Loucy (cell line): ENCODE data around the gene ATF6.

Source experiments
- H2AFZ ChIP-seq: fragments of 200-600 bp; sonication (generic); 2 replicates; pipeline ENCODE4 v1.6.0; 2016; ENCODE audit warnings: antibody characterized with exemption, mild to moderate bottlenecking, low read length, moderate library complexity
- H3F3A ChIP-seq: fragments of 200-600 bp; 2 replicates; pipeline ENCODE4 v1.6.0; 2016; ENCODE audit warnings: antibody characterized with exemption, low read depth, mild to moderate bottlenecking
- H3K27me3 ChIP-seq: fragments of 200-600 bp; sonication (generic); 2 replicates; pipeline ENCODE4 v1.6.1; 2014; ENCODE audit warnings: low read length, mild to moderate bottlenecking; ENCODE audit not compliant: insufficient read depth, poor library complexity, severe bottlenecking
- H3K36me3 ChIP-seq: fragments of 200-600 bp; sonication (generic); 2 replicates; pipeline ENCODE4 v1.6.1; 2016; ENCODE audit warnings: low read length; ENCODE audit not compliant: insufficient read depth
- H3K4me1 ChIP-seq: fragments of 200-600 bp; sonication (generic); 2 replicates; pipeline ENCODE4 v1.5.1; 2014; ENCODE audit warnings: low read length, mild to moderate bottlenecking; ENCODE audit not compliant: insufficient read depth, poor library complexity, severe bottlenecking
- H3K4me2 ChIP-seq: fragments of 200-600 bp; sonication (generic); 2 replicates; pipeline ENCODE4 v1.6.0; 2014; ENCODE audit warnings: antibody characterized with exemption, low read length, low read depth, mild to moderate bottlenecking; ENCODE audit not compliant: poor library complexity, severe bottlenecking
- H3K4me3 ChIP-seq: fragments of 200-600 bp; sonication (generic); 2 replicates; pipeline ENCODE4 v1.5.1; 2014; ENCODE audit warnings: low read length, mild to moderate bottlenecking, mixed read lengths; ENCODE audit not compliant: poor library complexity, severe bottlenecking
- H3K79me2 ChIP-seq: fragments of 200-600 bp; sonication (generic); 2 replicates; pipeline ENCODE4 v1.6.1; 2014; ENCODE audit warnings: low read length; ENCODE audit not compliant: insufficient read depth
- H3K9ac ChIP-seq: fragments of 200-600 bp; sonication (generic); 2 replicates; pipeline ENCODE4 v1.6.0; 2014; ENCODE audit warnings: mild to moderate bottlenecking, low read depth, low read length, moderate library complexity; ENCODE audit not compliant: poor library complexity, severe bottlenecking
- H3K9me2 ChIP-seq: fragments of 200-600 bp; sonication (generic); replicated peaks from 2 replicates; pipeline ENCODE4 v1.6.1; 2016; ENCODE audit warnings: low read depth, low read length, mixed read lengths
- H3K9me3 ChIP-seq: fragments of 200-600 bp; sonication (generic); 2 replicates; pipeline ENCODE4 v1.6.1; 2014; ENCODE audit warnings: mild to moderate bottlenecking, antibody characterized with exemption, low read length, low read depth; ENCODE audit not compliant: insufficient read depth
- H4K20me1 ChIP-seq: fragments of 200-600 bp; sonication (generic); 2 replicates; pipeline ENCODE4 v1.6.0; 2014; ENCODE audit warnings: antibody characterized with exemption, low read length, mild to moderate bottlenecking; ENCODE audit not compliant: insufficient read depth, poor library complexity, severe bottlenecking
- EZH2phosphoT487 ChIP-seq: fragments of 200-600 bp; IDR thresholded peaks from 2 replicates; pipeline ENCODE4 v1.6.1; 2018; ENCODE audit warnings: antibody characterized with exemption, mild to moderate bottlenecking, moderate library complexity, borderline replicate concordance
- TF ChIP-seq, protein P1 (sequence below): fragments of 200-600 bp; sonication (generic); conservative IDR thresholded peaks from 2 replicates; pipeline ENCODE4 v1.5.1; 2014; ENCODE audit warnings: mild to moderate bottlenecking, antibody characterized with exemption, low read length

Gene ATF6

DNA sequence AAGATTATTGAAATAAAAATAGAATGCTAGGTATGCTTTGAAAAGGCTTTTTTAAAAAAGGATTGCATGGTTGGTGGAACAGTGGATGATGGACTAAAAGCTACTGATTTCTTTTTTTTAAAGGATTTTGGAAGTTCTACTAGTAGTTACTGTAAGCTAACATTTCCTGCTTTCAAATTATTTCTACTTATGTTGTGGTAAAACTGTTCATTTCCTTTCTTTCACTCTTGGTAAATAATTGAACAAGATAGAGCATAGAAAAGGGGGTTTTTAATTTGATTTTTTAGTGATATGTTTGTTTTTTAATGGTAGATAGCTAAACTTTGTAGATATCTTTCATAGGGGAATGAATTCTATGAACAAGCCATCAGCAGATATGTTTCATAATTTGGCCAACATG, 153.1 kb downstream of the ATF6 start:
- Histone ChIP-seq H3K4me2 (peak overlapping the region; percentile 59), H3K79me2 (0 out of 2 replicates have a peak, but pooled peaks cover 4% of the 10 kb centered on the region), H4K20me1 (no peaks in the 10 kb centered on the region), H3F3A (no peaks in the 10 kb centered on the region; the same call in 1 of the 2 replicates), H3K9me2 (no peaks in the 10 kb centered on the region), H2AFZ (no peak overlapping the region), H3K4me3 (peak overlapping the region; percentile 7), H3K9ac (peak overlapping the region; percentile 19), H3K4me1 (peaks cover 16% of the 10 kb centered on the region), H3K36me3 (peaks cover 41% of the 10 kb centered on the region; the same call in 1 of the 2 replicates), H3K27me3 (no peaks in the 10 kb centered on the region), H3K9me3 (no peaks in the 10 kb centered on the region)
- TF ChIP-seq EZH2phosphoT487: no peak

DNA sequence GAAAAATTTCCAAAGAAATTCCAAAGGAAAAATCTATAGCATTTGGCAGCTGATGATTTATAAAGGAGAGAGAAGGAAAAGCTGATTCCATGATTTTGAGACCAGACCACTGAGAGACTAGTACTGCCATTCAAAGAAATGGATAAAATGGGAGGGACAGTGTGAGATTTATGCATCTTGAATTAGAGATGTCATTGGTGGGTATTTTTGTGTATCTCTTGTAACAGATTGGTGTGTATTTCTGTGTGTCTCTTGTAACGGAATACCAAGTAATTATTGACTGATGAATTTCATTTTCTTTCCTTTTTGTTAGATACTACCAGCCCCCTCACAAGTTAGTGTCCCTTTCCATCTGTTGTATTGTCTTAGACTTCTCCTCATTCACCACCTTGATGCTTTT, 155.4 kb downstream of the ATF6 start:
- 0 out of 2 replicates have a peak, but pooled peaks cover 4% of the 10 kb centered on the region for H3K79me2 ChIP-seq
- no peak for TF ChIP-seq EZH2phosphoT487
- TF ChIP-seq, protein P1, sequence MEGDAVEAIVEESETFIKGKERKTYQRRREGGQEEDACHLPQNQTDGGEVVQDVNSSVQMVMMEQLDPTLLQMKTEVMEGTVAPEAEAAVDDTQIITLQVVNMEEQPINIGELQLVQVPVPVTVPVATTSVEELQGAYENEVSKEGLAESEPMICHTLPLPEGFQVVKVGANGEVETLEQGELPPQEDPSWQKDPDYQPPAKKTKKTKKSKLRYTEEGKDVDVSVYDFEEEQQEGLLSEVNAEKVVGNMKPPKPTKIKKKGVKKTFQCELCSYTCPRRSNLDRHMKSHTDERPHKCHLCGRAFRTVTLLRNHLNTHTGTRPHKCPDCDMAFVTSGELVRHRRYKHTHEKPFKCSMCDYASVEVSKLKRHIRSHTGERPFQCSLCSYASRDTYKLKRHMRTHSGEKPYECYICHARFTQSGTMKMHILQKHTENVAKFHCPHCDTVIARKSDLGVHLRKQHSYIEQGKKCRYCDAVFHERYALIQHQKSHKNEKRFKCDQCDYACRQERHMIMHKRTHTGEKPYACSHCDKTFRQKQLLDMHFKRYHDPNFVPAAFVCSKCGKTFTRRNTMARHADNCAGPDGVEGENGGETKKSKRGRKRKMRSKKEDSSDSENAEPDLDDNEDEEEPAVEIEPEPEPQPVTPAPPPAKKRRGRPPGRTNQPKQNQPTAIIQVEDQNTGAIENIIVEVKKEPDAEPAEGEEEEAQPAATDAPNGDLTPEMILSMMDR: no peak
- no peaks in the 10 kb centered on the region for H3K9me3 ChIP-seq
- no peaks in the 10 kb centered on the region for H3K27me3 ChIP-seq
- H3K4me3 ChIP-seq: no peak overlapping the region
- H4K20me1 ChIP-seq: no peaks in the 10 kb centered on the region
- H3K36me3 ChIP-seq: peaks cover 29% of the 10 kb centered on the region; the same call in 1 of the 2 replicates
- no peak overlapping the region for H3K4me2 ChIP-seq
- H3K4me1 ChIP-seq: peaks cover 16% of the 10 kb centered on the region
- no peaks in the 10 kb centered on the region; the same call in 1 of the 2 replicates for H3F3A ChIP-seq
- no peaks in the 10 kb centered on the region for H3K9me2 ChIP-seq
- no peak overlapping the region for H2AFZ ChIP-seq
- H3K9ac ChIP-seq: no peak overlapping the region

DNA sequence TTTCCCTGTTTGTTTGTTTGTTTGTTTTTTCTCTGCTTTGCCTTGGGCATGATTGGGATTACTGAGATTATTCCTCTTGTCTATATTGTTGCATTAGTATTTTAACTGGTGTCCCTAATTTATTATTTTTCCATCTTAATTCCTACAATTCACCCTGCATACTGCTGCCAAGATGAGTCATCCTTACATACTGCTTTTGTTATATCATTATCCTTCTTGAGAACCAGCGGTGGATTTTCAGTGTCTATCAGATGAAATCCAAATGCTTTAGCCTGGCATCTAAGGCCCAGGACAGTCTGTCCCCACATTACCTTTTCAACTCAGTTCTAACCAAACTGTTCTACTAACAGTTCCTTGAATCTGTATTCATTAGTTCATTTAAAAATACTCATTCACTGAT, 155.9 kb downstream of the ATF6 start:
- Histone ChIP-seq H3K9ac (no peak overlapping the region), H3K36me3 (peaks cover 25% of the 10 kb centered on the region; the same call in 1 of the 2 replicates), H3K9me2 (no peaks in the 10 kb centered on the region), H3K4me2 (no peak overlapping the region), H3K4me3 (no peak overlapping the region), H3K79me2 (0 out of 2 replicates have a peak, but pooled peaks cover 4% of the 10 kb centered on the region), H3K27me3 (no peaks in the 10 kb centered on the region), H3K9me3 (no peaks in the 10 kb centered on the region), H2AFZ (no peak overlapping the region), H4K20me1 (no peaks in the 10 kb centered on the region), H3F3A (no peaks in the 10 kb centered on the region; the same call in 1 of the 2 replicates), H3K4me1 (peaks cover 16% of the 10 kb centered on the region)
- TF ChIP-seq, protein P1: no peak
- no peak for TF ChIP-seq EZH2phosphoT487

DNA sequence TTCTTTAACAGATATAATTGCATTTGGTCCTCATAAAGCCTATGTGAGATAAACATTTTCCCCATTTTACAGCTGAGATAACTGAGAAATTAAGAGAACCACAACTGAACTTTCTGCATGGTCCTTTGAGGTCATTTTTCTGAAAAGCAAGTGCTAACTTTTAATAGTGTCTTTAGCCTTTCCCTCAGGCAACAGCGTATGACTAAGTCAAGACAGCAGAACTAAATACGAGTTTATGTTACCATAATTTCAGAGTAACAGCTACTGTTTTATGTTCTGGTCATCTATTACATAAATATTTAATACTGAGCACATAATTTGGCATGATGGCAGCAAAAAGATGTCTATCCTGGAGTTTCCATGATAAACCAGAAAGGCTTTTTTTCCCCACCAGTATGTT, 161.9 kb downstream of the ATF6 start:
- no peak overlapping the region for H3K4me3 ChIP-seq
- H4K20me1 ChIP-seq: no peaks in the 10 kb centered on the region
- H3K27me3 ChIP-seq: no peaks in the 10 kb centered on the region
- no peak overlapping the region for H3K4me2 ChIP-seq
- no peaks in the 10 kb centered on the region for H3K9me3 ChIP-seq
- no peaks in the 10 kb centered on the region for H3K9me2 ChIP-seq
- H3F3A ChIP-seq: no peaks in the 10 kb centered on the region
- no peaks in the 10 kb centered on the region for H3K79me2 ChIP-seq
- H3K36me3 ChIP-seq: peaks cover 22% of the 10 kb centered on the region; the same call in 1 of the 2 replicates
- H2AFZ ChIP-seq: no peak overlapping the region
- no peak for TF ChIP-seq EZH2phosphoT487
- TF ChIP-seq, protein P1: no peak
- H3K9ac ChIP-seq: no peak overlapping the region
- peaks cover 7% of the 10 kb centered on the region for H3K4me1 ChIP-seq
